Endothelial cell (in vitro differentiated cells): Measurements from ENCODE around the gene SULT4A1. TPM values are rescaled to one million over a fixed set of nuclear protein-coding genes. Genes with fewer than 3 reads are reported as not detected.

Experiments
- DNase-seq: peaks from one replicate; pipeline ENCODE4 v3.0.0; 2021; ENCODE audit warnings: low spot score
- H3K27ac Mint-ChIP-seq: one replicate; pipeline ENCODE4 v1.8.0; 2021; ENCODE audit warnings: mixed read lengths, inconsistent platforms; ENCODE audit not compliant: unreplicated experiment
- H3K27me3 Mint-ChIP-seq: one replicate; pipeline ENCODE4 v1.8.0; 2021; ENCODE audit warnings: mild to moderate bottlenecking, moderate library complexity, mixed read lengths, inconsistent platforms; ENCODE audit not compliant: unreplicated experiment
- H3K36me3 Mint-ChIP-seq: one replicate; pipeline ENCODE4 v1.8.0; 2021; ENCODE audit warnings: mild to moderate bottlenecking, low read depth, mixed read lengths, inconsistent platforms; ENCODE audit not compliant: unreplicated experiment
- H3K4me1 Mint-ChIP-seq: one replicate; pipeline ENCODE4 v1.8.0; 2021; ENCODE audit warnings: mild to moderate bottlenecking, mixed read lengths, inconsistent platforms; ENCODE audit not compliant: unreplicated experiment
- H3K4me3 Mint-ChIP-seq: one replicate; pipeline ENCODE4 v1.8.0; 2021; ENCODE audit warnings: mild to moderate bottlenecking, mixed read lengths, inconsistent platforms; ENCODE audit not compliant: unreplicated experiment
- H3K9me3 Mint-ChIP-seq: one replicate; pipeline ENCODE4 v1.8.0; 2021; ENCODE audit warnings: mixed read lengths, inconsistent platforms; ENCODE audit not compliant: unreplicated experiment
- CTCF ChIP-seq: fragments of 200-600 bp; sonication (generic); IDR thresholded peaks from one replicate; pipeline ENCODE4 v1.5.0; 2021; ENCODE audit warnings: antibody characterized with exemption; ENCODE audit not compliant: unreplicated experiment
- total RNA-seq: library from RNA; stranded (reverse); fragmentation: NEBNext Ultra II Directional; extraction: Animal tissue kit (Norgen Biotek cat#: 25700); gene quantifications from one replicate; pipeline ENCODE4 v1.2.1, GENCODE V29; 2021; ENCODE audit not compliant: unreplicated experiment

SULT4A1 gene
- total RNA-seq, 1 donor from 2014 or later: 16.5 TPM

GRCh38 chr22:43832393-43833265, 29.7 kb downstream of the SULT4A1 start:
- Mint-ChIP-seq H3K4me3 (peak overlapping the region; percentile 31), H3K4me1 (peaks cover 10% of the 10 kb centered on the region), H3K27ac (no peak overlapping the region), H3K36me3 (peaks cover 17% of the 10 kb centered on the region), H3K9me3 (no peaks in the 10 kb centered on the region), H3K27me3 (peaks cover 9% of the 10 kb centered on the region)
- TF ChIP-seq CTCF: no peak
- DNase-seq: no peak

- H3K36me3 Mint-ChIP-seq: peaks cover 16% of the 10 kb centered on the region
- TF ChIP-seq CTCF: no peak
- peaks cover 10% of the 10 kb centered on the region for H3K4me1 Mint-ChIP-seq
- H3K27me3 Mint-ChIP-seq: peaks cover 9% of the 10 kb centered on the region
- H3K9me3 Mint-ChIP-seq: no peaks in the 10 kb centered on the region
- no peak overlapping the region for H3K4me3 Mint-ChIP-seq
- no peak for DNase-seq
- no peak overlapping the region for H3K27ac Mint-ChIP-seq
These were observed 30.5 kb downstream of the SULT4A1 start for GRCh38 chr22:43831561-43832392.

GRCh38 chr22:43830931-43831560, 31.3 kb downstream of the SULT4A1 start:
- Mint-ChIP-seq H3K4me1 (peaks cover 10% of the 10 kb centered on the region), H3K27ac (no peak overlapping the region), H3K36me3 (peaks cover 16% of the 10 kb centered on the region), H3K27me3 (peaks cover 9% of the 10 kb centered on the region), H3K9me3 (no peaks in the 10 kb centered on the region), H3K4me3 (no peak overlapping the region)
- no peak for DNase-seq
- no peak for TF ChIP-seq CTCF

GRCh38 chr22:43829904-43830851, 32.1 kb downstream of the SULT4A1 start:
- Mint-ChIP-seq H3K27ac (no peak overlapping the region), H3K9me3 (no peaks in the 10 kb centered on the region), H3K4me3 (no peak overlapping the region), H3K4me1 (peaks cover 4% of the 10 kb centered on the region), H3K27me3 (peaks cover 5% of the 10 kb centered on the region), H3K36me3 (peaks cover 24% of the 10 kb centered on the region)
- TF ChIP-seq CTCF: no peak
- no peak for DNase-seq
